ENCODE data around the gene SCYL3.
"Not testable (repeated sequence)": the region's sequence is repeated elsewhere in the genome, so short reads cannot be mapped to it uniquely, and the experiment has no call there.

Gene SCYL3

DNA sequence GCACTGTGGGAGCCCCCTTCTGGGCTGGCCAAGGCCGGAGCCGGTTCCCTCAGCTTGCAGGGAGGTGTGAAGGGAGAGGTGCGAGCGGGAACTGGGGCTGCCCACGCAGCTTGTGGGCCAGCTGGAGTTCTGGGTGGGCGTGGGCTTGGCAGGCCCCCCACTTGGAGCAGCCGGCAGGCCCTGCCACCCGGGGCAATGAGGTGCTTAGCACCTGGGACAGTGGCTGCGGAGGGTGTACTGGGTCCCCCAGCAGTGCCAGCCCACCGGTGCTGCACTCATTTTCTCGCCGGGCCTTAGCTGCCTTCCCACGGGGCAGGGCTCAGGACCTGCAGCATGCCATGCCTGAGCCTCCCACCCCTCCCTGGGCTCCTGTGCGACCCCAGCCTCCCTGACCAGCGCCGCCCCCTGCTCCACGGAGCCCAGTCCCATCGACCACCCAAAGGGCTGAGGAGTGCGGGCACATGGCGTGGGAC lies 11.6 kb downstream of the SCYL3 start:
- Histone ChIP-seq H3K9ac (ENCODE audit: low read length) (no peak overlapping the region), H3K36me3 (ENCODE audit: control insufficient read depth, low read depth, low read length) (peaks cover 5% of the 10 kb centered on the region), H3K4me3 (ENCODE audit: low read length) (no peak overlapping the region), H3K27me3 (ENCODE audit: control insufficient read depth, insufficient read depth, low read length) (no peaks in the 10 kb centered on the region), H3K9me3 (ENCODE audit: control insufficient read depth, low read depth, low read length) (no peaks in the 10 kb centered on the region), H3K27ac (ENCODE audit: low read length) (no peak overlapping the region), H3K4me1 (ENCODE audit: control insufficient read depth, low read depth, low read length) (no peaks in the 10 kb centered on the region)

DNA sequence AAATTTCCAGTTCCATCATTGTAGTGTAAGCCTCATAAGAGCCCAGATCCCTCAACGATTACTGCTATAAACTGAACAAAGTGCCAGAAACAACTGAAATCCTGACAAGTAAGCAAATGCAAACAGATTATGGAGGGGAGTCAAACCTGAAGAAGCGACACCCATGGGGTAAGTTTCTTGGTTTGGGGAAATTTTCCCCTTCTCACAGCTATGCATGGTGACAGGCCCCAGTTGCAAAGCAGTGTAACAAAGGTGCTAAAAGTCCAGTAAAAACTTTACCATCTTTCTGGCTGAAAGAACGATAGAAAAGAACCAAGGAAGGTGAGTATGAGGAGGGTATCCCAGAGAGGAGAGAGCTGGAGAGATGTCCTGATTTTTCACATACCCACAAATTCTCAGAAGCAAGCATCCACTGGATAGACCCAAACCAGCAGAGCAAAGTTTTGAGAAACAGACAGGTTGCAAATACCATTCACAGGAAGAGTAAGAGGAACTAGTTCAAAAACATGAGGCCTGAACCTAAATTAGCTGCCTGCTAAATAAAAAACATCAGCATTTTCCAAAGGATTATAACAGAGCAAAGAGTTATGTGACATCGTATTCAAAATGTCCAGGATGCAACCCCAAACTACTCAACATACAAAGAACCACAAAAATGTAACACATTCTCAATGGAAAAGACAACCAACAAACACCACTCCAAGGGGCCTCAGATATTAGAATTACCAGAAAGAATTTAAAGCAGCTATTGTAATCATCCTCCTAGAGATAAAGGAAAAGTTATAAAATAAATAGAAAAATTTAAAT lies 14.5 kb downstream of the SCYL3 start:
- Histone ChIP-seq H3K4me3 (ENCODE audit: low read length) (no peak overlapping the region), H3K27me3 (ENCODE audit: control insufficient read depth, insufficient read depth, low read length) (no peaks in the 10 kb centered on the region), H3K27ac (ENCODE audit: low read length) (no peak overlapping the region), H3K4me1 (ENCODE audit: control insufficient read depth, low read depth, low read length) (no peaks in the 10 kb centered on the region), H3K36me3 (ENCODE audit: control insufficient read depth, low read depth, low read length) (peaks cover 19% of the 10 kb centered on the region), H3K9me3 (ENCODE audit: control insufficient read depth, low read depth, low read length) (no peaks in the 10 kb centered on the region), H3K9ac (ENCODE audit: low read length) (no peak overlapping the region)

DNA sequence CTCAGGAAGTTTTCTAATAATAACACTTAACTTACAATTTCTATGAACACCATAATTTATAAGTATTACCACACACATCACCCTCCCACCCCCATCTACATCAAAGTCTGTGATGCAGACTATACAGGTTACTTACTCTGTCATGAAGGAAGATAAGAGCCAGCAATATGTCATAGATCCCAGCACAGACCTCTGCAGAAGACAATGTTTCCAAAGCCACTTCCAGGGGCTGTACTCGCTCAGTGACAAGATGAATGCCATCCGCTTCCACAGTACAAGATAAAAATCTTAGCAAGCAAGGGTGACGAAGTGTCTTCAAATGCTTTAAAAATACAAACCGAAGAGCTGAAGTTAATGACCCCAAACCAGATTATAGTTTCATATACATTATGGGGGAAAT lies 15.2 kb downstream of the SCYL3 start:
- Histone ChIP-seq H3K27ac (ENCODE audit: low read length) (no peak overlapping the region), H3K27me3 (ENCODE audit: control insufficient read depth, insufficient read depth, low read length) (no peaks in the 10 kb centered on the region), H3K36me3 (ENCODE audit: control insufficient read depth, low read depth, low read length) (peaks cover 26% of the 10 kb centered on the region), H3K4me3 (ENCODE audit: low read length) (no peak overlapping the region), H3K4me1 (ENCODE audit: control insufficient read depth, low read depth, low read length) (no peaks in the 10 kb centered on the region), H3K9ac (ENCODE audit: low read length) (no peak overlapping the region), H3K9me3 (ENCODE audit: control insufficient read depth, low read depth, low read length) (no peaks in the 10 kb centered on the region)

DNA sequence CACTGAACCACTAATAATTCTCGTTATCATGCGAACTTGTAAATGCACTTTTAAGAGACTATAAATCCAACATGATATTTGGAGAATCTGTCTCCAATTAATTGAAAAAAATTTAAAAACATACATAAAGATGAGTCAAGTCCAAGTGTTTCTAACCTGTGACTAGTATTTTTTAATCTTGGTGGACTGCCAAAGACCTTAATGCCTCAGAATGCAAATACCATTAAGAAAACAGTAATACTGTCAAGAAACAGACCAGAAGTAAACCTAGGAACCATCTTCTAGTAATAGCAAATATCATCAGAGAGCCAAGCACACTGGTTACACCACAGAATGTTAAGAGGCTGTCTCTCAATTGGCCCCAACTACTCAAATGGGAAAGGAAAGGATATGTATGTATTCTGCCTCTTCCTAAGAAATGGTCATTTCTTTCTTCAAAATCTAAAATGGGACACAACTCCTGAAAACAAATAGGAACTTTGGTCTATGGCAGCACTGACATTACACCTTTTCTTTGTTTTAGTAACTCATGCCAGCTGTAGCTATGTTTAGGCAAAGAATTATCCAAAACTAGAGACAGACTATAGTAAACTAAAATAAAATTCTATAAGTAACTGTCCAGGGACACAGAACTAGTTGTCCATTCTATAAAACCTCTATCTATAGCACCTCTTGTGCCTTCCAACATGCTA lies 15.8 kb downstream of the SCYL3 start:
- H3K27ac ChIP-seq (ENCODE audit: low read length) = no peak overlapping the region
- H3K4me1 ChIP-seq (ENCODE audit: control insufficient read depth, low read depth, low read length) = no peaks in the 10 kb centered on the region
- peaks cover 32% of the 10 kb centered on the region for H3K36me3 ChIP-seq (ENCODE audit: control insufficient read depth, low read depth, low read length)
- no peaks in the 10 kb centered on the region for H3K9me3 ChIP-seq (ENCODE audit: control insufficient read depth, low read depth, low read length)
- no peak overlapping the region for H3K9ac ChIP-seq (ENCODE audit: low read length)
- no peaks in the 10 kb centered on the region for H3K27me3 ChIP-seq (ENCODE audit: control insufficient read depth, insufficient read depth, low read length)
- no peak overlapping the region for H3K4me3 ChIP-seq (ENCODE audit: low read length)

DNA sequence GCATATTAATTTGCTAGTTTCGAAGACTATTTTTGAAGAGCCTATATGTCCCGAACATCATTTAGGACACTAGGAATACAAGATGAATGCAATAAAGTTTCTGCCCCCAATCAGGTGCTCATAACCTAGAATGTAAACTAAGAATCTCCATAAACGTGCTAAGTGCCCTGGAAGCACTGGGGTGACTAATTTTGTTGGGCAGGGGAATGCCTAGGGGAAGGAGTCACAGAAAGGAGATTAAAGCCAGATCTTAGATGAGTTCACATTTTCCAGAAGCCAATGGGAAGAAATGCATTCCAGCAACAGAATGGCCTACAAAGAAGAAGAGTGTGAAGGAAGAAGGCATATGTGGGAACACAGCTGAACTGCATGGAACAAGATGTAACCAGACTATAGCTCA lies 19.5 kb downstream of the SCYL3 start:
- no peak overlapping the region for H3K27ac ChIP-seq (ENCODE audit: low read length)
- no peaks in the 10 kb centered on the region for H3K27me3 ChIP-seq (ENCODE audit: control insufficient read depth, insufficient read depth, low read length)
- H3K9me3 ChIP-seq (ENCODE audit: control insufficient read depth, low read depth, low read length) = peaks cover 10% of the 10 kb centered on the region
- H3K4me3 ChIP-seq (ENCODE audit: low read length) = no peak overlapping the region
- no peaks in the 10 kb centered on the region for H3K4me1 ChIP-seq (ENCODE audit: control insufficient read depth, low read depth, low read length)
- H3K9ac ChIP-seq (ENCODE audit: low read length) = no peak overlapping the region
- peaks cover 53% of the 10 kb centered on the region for H3K36me3 ChIP-seq (ENCODE audit: control insufficient read depth, low read depth, low read length)

DNA sequence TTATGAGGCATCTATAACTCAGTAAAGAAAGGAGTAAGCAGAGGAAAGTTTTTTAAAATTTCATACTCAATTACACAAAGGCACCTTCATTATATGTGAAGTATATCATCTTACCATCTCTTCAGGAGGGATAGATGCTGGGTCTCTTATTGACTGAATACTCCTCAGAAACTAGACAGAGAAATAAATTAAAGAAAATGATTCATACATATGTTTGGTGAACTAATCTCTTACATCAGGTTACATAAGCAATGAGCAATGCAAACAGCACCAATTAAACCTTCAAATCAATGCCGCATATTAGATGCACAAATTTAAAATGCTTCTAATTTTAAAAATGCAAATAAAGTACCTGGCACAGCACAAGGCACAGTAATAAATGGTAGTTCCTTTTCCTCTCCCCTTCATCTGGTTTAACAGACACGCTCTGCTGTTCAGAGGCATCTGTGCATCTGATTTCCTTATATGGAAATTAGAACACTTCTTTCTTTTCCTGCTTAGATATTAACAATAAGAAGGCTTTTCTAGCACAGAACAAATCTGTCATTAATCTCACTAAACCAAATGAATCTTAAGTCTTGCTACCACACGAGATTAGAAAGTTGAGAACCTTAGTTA lies 20.0 kb downstream of the SCYL3 start:
- H3K36me3 ChIP-seq (ENCODE audit: control insufficient read depth, low read depth, low read length) = peaks cover 59% of the 10 kb centered on the region
- no peak overlapping the region for H3K9ac ChIP-seq (ENCODE audit: low read length)
- H3K4me3 ChIP-seq (ENCODE audit: low read length) = no peak overlapping the region
- peaks cover 10% of the 10 kb centered on the region for H3K9me3 ChIP-seq (ENCODE audit: control insufficient read depth, low read depth, low read length)
- no peak overlapping the region for H3K27ac ChIP-seq (ENCODE audit: low read length)
- H3K4me1 ChIP-seq (ENCODE audit: control insufficient read depth, low read depth, low read length) = no peaks in the 10 kb centered on the region
- no peaks in the 10 kb centered on the region for H3K27me3 ChIP-seq (ENCODE audit: control insufficient read depth, insufficient read depth, low read length)

DNA sequence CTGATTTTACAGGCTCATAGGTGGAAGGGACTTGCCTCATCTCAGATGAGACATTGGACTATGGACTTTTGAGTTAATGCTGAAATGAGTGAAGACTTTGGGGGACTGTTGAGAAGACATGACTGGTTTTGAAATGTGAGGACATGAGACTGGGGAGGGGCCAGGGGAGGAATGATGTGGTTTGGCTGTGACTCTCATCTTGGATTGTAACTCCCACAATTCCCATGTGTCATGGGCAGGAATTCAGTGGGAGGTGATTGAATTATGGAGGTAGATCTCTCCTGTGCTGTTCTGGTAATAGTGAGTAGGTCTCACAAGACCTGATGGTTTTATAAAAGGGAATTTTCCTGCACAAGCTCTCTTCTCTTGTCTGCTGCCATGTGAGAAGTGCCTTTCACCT lies 20.8 kb downstream of the SCYL3 start:
- Histone ChIP-seq H3K9ac (ENCODE audit: low read length) (no peak overlapping the region), H3K27me3 (ENCODE audit: control insufficient read depth, insufficient read depth, low read length) (no peaks in the 10 kb centered on the region), H3K4me1 (ENCODE audit: control insufficient read depth, low read depth, low read length) (no peaks in the 10 kb centered on the region), H3K27ac (ENCODE audit: low read length) (no peak overlapping the region), H3K4me3 (ENCODE audit: low read length) (no peak overlapping the region), H3K9me3 (ENCODE audit: control insufficient read depth, low read depth, low read length) (peaks cover 10% of the 10 kb centered on the region), H3K36me3 (ENCODE audit: control insufficient read depth, low read depth, low read length) (peaks cover 66% of the 10 kb centered on the region)

DNA sequence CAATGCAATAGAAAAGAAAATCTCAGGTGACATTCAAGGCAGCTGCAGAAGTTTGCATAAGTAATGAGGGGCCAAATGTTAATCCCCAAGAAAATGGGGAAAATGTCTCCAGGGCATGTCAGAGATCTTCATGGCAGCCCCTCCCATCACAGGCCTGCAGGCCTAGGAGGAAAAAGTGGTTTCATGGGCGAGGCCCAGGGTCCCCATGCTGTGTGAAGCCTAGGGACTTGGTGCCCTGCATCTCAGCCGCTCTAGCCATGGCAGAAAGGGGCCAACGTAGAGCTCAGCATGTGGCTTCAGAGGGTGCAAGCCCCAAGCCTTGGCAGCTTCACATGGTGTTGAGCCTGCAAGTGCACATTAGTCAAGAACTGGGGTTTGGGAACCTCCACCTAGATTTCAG lies 21.7 kb downstream of the SCYL3 start:
- Histone ChIP-seq H3K36me3 (ENCODE audit: control insufficient read depth, low read depth, low read length) (peaks cover 73% of the 10 kb centered on the region), H3K9me3 (ENCODE audit: control insufficient read depth, low read depth, low read length) (peaks cover 10% of the 10 kb centered on the region)
- H3K4me1 ChIP-seq (ENCODE audit: control insufficient read depth, low read depth, low read length); H3K27ac ChIP-seq (ENCODE audit: low read length); H3K27me3 ChIP-seq (ENCODE audit: control insufficient read depth, insufficient read depth, low read length); H3K9ac ChIP-seq (ENCODE audit: low read length); H3K4me3 ChIP-seq (ENCODE audit: low read length): not testable (repeated sequence)

DNA sequence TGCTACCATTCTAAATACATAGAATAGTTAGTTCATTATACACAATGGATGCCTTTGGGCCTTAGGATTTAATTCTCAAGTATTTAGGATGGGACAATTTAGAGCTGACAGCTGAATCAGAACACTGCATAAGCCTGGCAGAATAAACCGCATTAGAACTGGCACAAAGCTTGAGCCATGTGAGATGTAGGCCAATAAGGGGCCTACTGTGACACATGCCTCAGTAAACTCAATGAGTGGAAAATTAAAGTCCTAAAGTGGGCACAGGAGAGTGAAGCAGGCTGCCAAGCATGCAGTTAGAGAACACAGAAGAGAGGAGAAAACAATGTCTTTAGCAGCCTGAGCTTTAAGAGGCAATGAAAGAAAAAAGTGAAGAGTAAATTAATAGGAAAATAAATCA lies 24.3 kb downstream of the SCYL3 start:
- Histone ChIP-seq H3K4me1 (ENCODE audit: control insufficient read depth, low read depth, low read length) (no peaks in the 10 kb centered on the region), H3K9me3 (ENCODE audit: control insufficient read depth, low read depth, low read length) (peaks cover 10% of the 10 kb centered on the region), H3K27me3 (ENCODE audit: control insufficient read depth, insufficient read depth, low read length) (no peaks in the 10 kb centered on the region), H3K9ac (ENCODE audit: low read length) (no peak overlapping the region), H3K4me3 (ENCODE audit: low read length) (no peak overlapping the region), H3K27ac (ENCODE audit: low read length) (no peak overlapping the region), H3K36me3 (ENCODE audit: control insufficient read depth, low read depth, low read length) (peaks cover 74% of the 10 kb centered on the region)

DNA sequence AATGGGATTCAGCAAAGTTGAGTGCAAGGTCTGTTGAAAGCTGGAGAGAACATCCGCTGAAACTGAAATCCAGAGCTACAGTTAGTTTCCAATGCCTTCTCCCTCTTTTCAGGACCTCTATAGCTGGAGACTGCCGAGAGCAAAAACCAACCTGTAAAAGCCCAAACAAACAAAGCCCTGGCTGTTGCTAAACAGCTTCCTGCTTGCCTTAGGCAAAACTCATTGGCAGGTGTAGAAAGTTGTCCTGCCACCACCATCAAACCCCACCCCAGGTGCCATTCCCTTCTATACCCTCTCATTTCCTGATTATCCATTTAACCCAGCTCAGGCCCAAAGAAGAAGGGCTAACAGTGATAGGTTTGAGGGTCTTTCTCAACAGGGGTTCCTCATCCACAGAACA lies 24.7 kb downstream of the SCYL3 start:
- Histone ChIP-seq H3K27ac (ENCODE audit: low read length) (no peak overlapping the region), H3K9ac (ENCODE audit: low read length) (no peak overlapping the region), H3K9me3 (ENCODE audit: control insufficient read depth, low read depth, low read length) (peaks cover 10% of the 10 kb centered on the region), H3K27me3 (ENCODE audit: control insufficient read depth, insufficient read depth, low read length) (no peaks in the 10 kb centered on the region), H3K4me1 (ENCODE audit: control insufficient read depth, low read depth, low read length) (no peaks in the 10 kb centered on the region), H3K4me3 (ENCODE audit: low read length) (no peak overlapping the region), H3K36me3 (ENCODE audit: control insufficient read depth, low read depth, low read length) (peaks cover 75% of the 10 kb centered on the region)

DNA sequence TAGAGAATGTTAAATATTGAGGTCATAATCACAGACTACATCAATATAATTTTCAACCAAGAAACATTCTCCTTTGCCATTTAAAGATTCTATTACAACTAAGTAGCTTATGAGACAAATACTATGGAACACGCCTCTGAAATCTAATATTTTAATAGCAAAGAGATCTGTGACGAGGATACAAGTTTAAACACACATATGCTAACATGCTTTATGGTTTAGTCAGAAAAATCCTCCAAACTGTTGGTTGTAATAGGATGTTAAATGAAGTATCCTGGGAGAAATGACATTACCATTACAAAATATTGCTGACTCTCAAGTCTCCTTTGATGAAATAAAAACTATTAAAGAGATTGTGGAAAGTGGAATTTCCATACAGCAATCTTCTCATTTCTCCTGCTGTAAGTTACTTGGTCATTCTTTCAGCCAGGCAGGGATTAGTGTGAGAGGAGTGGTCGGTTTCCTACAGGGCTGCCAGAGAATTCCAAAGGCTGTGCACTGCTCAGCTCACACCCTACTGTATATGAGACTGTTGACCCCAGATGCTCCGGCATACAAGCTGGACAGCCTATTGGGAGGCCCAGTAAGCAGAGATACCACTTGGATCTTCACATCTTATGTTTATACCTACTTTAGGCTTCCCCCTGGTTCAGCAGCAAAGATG lies 26.6 kb downstream of the SCYL3 start:
- no peak overlapping the region for H3K4me3 ChIP-seq (ENCODE audit: low read length)
- H3K9ac ChIP-seq (ENCODE audit: low read length) = no peak overlapping the region
- H3K27ac ChIP-seq (ENCODE audit: low read length) = no peak overlapping the region
- H3K27me3 ChIP-seq (ENCODE audit: control insufficient read depth, insufficient read depth, low read length) = no peaks in the 10 kb centered on the region
- H3K36me3 ChIP-seq (ENCODE audit: control insufficient read depth, low read depth, low read length) = peaks cover 70% of the 10 kb centered on the region
- peaks cover 3% of the 10 kb centered on the region for H3K9me3 ChIP-seq (ENCODE audit: control insufficient read depth, low read depth, low read length)
- no peaks in the 10 kb centered on the region for H3K4me1 ChIP-seq (ENCODE audit: control insufficient read depth, low read depth, low read length)
